Activated CD4-positive, alpha-beta T cell treated with anti-CD3 and anti-CD28 coated beads, Interleukin-2, amount 10 ng/mL, durations not matched to agents 24 days and 14 days (primary cell): ENCODE measurements around the gene GMPPB. TPM values are rescaled to one million over a fixed set of nuclear protein-coding genes. Genes with fewer than 3 reads are reported as not detected.
"Not testable (repeated sequence)": the region's sequence is repeated elsewhere in the genome, so short reads cannot be mapped to it uniquely, and the experiment has no call there.

Experiments used
- DNase-seq: peaks from one replicate; pipeline ENCODE4 v3.0.0; 2022
- H3K27ac Mint-ChIP-seq: one replicate; pipeline ENCODE4 v1.8.0; 2022; ENCODE audit warnings: mild to moderate bottlenecking, mixed read lengths
- H3K27me3 Mint-ChIP-seq: one replicate; pipeline ENCODE4 v1.8.0; 2022; ENCODE audit warnings: mixed read lengths
- H3K36me3 Mint-ChIP-seq: one replicate; pipeline ENCODE4 v1.8.0; 2022; ENCODE audit warnings: low read depth, mild to moderate bottlenecking, mixed read lengths
- H3K4me1 Mint-ChIP-seq: one replicate; pipeline ENCODE4 v1.8.0; 2021; ENCODE audit warnings: mixed read lengths
- H3K4me3 Mint-ChIP-seq: one replicate; pipeline ENCODE4 v1.8.0; 2022; ENCODE audit warnings: mild to moderate bottlenecking, moderate library complexity, mixed read lengths
- H3K9me3 Mint-ChIP-seq: one replicate; pipeline ENCODE4 v1.8.0; 2021; ENCODE audit warnings: mixed read lengths
- intact Hi-C: fragments of 100-400 bp; cut with micrococcal nuclease; formaldehyde crosslinking; loops from one replicate; pipeline ENCODE4 v1.15.1; 2023
- total RNA-seq: library from RNA; stranded (reverse); gene quantifications from 2 replicates; pipeline ENCODE4 v1.2.3, GENCODE V29; 2022

The GMPPB gene
- total RNA-seq, result 43.5 and 45.8 TPM in 2 replicates

- H3K27me3 Mint-ChIP-seq, result no peaks in the 10 kb centered on the region
- DNase-seq, result peak; percentile 99
- peaks cover 27% of the 10 kb centered on the region for H3K4me1 Mint-ChIP-seq
- H3K4me3 Mint-ChIP-seq, result peak within 1 kb of the TSS; percentile 95
- H3K27ac Mint-ChIP-seq, result peak within 1 kb of the TSS; percentile 95
- peaks cover 24% of the 10 kb centered on the region for H3K36me3 Mint-ChIP-seq
- H3K9me3 Mint-ChIP-seq, result no peaks in the 10 kb centered on the region
- intact Hi-C loops, result loop anchor here (1.0 kb wide), 1 partner anchor 132 kb away; the partner anchor contains the start of gene TRAIP
These were observed at the start of gene GMPPB for GRCh38 chr3:49723628-49724551. TSS of gene GMPPB (minus strand) at chr3:49723951. CDS start at chr3:49723726, 225 bp downstream.

GRCh38 chr3:49772703-49773102, 49.0 kb upstream of the GMPPB start:
- intact Hi-C loops, result no loop called here
- Mint-ChIP-seq H3K4me3 (no peak overlapping the region), H3K9me3 (no peaks in the 10 kb centered on the region), H3K27me3 (no peaks in the 10 kb centered on the region), H3K4me1 (peaks cover 6% of the 10 kb centered on the region), H3K36me3 (peaks cover 20% of the 10 kb centered on the region), H3K27ac (no peak overlapping the region)
- DNase-seq, result no peak

DNA sequence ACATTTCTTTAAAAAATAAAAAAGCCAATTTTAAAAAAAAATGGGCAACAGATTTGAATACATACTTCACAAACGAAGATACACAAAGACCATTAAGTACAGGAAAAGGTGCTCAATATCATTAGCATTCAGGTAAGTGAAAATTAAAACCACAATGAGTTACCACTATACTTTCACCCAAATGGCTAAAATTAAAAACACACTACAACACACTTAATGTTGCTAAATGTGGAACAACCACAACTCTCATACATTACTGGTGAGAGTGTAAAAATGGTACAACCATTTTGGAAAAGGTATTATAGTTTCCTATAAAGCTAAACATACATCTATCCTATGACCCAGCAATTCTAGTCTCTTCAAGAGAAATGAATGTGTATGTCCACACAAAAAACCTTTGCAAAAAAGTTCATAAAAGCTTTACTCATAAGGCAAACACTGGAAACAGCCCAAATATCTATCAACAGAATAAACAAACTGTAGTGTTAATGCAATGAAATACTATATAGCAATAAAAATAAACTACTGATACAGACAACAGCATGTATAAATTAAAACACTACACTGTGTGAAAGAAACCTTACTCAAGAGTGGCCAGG, 47.7 kb upstream of the GMPPB start:
- peaks cover 6% of the 10 kb centered on the region for H3K4me1 Mint-ChIP-seq
- intact Hi-C loops, result no loop called here
- H3K27me3 Mint-ChIP-seq, result no peaks in the 10 kb centered on the region
- H3K4me3 Mint-ChIP-seq, result no peak overlapping the region
- peaks cover 15% of the 10 kb centered on the region for H3K36me3 Mint-ChIP-seq
- H3K9me3 Mint-ChIP-seq, result no peaks in the 10 kb centered on the region
- no peak for DNase-seq
- H3K27ac Mint-ChIP-seq, result no peak overlapping the region

GRCh38 chr3:49769926-49770325, 46.2 kb upstream of the GMPPB start:
- Mint-ChIP-seq H3K27ac (no peak overlapping the region), H3K4me3 (no peak overlapping the region), H3K36me3 (peaks cover 17% of the 10 kb centered on the region), H3K27me3 (no peaks in the 10 kb centered on the region), H3K4me1 (peaks cover 6% of the 10 kb centered on the region), H3K9me3 (no peaks in the 10 kb centered on the region)
- DNase-seq, result no peak
- intact Hi-C loops, result no loop called here

DNA sequence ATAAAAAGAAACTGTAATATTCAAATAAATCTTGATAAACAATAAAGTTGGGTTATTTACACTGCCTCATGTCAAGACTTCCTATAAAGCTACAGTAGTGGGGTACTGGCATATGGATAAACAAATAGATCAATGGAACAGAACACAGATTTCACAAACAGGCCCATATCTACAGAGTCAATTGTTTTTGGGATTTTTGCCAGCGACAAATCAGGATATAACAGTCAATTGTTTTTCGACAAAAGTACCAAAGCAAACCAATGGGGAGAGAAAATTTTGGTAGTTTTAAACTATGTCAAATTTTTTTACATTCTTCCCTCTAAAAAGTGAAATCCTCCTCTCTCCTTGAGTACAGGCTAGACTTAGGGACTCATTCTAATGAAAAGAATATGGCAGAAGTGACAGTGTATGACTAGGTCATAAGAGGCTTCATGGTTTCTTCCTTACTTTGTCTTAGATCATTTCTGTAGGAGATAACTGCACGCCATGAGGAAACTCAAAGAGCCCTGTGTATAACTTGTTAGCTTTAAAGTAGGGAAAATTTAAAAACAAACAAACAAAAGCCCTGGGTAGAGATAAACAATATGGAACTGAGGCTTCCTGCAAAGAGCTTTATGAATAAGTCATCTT, 45.6 kb upstream of the GMPPB start:
- no peaks in the 10 kb centered on the region for H3K27me3 Mint-ChIP-seq
- H3K9me3 Mint-ChIP-seq, result no peaks in the 10 kb centered on the region
- intact Hi-C loops, result no loop called here
- H3K4me3 Mint-ChIP-seq, result no peak overlapping the region
- H3K36me3 Mint-ChIP-seq, result peaks cover 17% of the 10 kb centered on the region
- no peak for DNase-seq
- no peak overlapping the region for H3K27ac Mint-ChIP-seq
- peaks cover 6% of the 10 kb centered on the region for H3K4me1 Mint-ChIP-seq

- H3K9me3 Mint-ChIP-seq, result no peaks in the 10 kb centered on the region
- no peaks in the 10 kb centered on the region for H3K4me1 Mint-ChIP-seq
- peaks cover 5% of the 10 kb centered on the region for H3K36me3 Mint-ChIP-seq
- H3K27ac Mint-ChIP-seq, result no peak overlapping the region
- intact Hi-C loops, result no loop called here
- no peaks in the 10 kb centered on the region for H3K27me3 Mint-ChIP-seq
- no peak overlapping the region for H3K4me3 Mint-ChIP-seq
- no peak for DNase-seq
These were observed 40.2 kb upstream of the GMPPB start for GRCh38 chr3:49763981-49764380.

DNA sequence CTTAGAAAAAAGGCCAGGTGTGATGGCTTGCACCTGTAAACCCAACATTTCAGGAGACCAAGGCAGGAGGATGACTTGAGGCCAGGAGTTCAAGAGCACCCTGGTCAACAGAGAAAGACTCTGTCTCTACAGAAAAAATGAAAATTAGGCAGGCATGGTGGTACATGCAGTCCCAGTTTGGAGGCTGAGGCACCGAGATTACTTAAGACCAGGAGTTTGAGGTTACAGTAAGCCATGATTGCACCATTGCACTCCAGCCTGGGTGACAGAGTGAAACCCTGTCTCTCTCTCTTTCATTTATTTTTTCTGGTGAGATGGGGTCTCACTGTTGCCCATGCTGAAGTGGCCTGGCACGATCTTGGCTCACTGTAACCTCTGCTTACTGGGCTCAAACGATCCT, 37.9 kb upstream of the GMPPB start:
- intact Hi-C loops, result no loop called here
- Mint-ChIP-seq H3K9me3 (no peaks in the 10 kb centered on the region), H3K4me3 (no peak overlapping the region)

GRCh38 chr3:49759226-49759625, 35.5 kb upstream of the GMPPB start:
- intact Hi-C loops, result no loop called here
- H3K27ac Mint-ChIP-seq, result no peak overlapping the region
- peaks cover 1% of the 10 kb centered on the region for H3K36me3 Mint-ChIP-seq
- H3K27me3 Mint-ChIP-seq, result no peaks in the 10 kb centered on the region
- no peak for DNase-seq
- no peak overlapping the region for H3K4me3 Mint-ChIP-seq
- no peaks in the 10 kb centered on the region for H3K9me3 Mint-ChIP-seq
- no peaks in the 10 kb centered on the region for H3K4me1 Mint-ChIP-seq

More for the DNA sequence above, 37.9 kb upstream of the GMPPB start:
- H3K27ac Mint-ChIP-seq, result no peak overlapping the region
- DNase-seq, result no peak
- no peaks in the 10 kb centered on the region for H3K27me3 Mint-ChIP-seq
- H3K36me3 Mint-ChIP-seq, result peaks cover 2% of the 10 kb centered on the region
- no peaks in the 10 kb centered on the region for H3K4me1 Mint-ChIP-seq

GRCh38 chr3:49757197-49757596, 33.4 kb upstream of the GMPPB start:
- H3K9me3 Mint-ChIP-seq, result no peaks in the 10 kb centered on the region
- H3K27me3 Mint-ChIP-seq, result no peaks in the 10 kb centered on the region
- H3K36me3 Mint-ChIP-seq, result peaks cover 5% of the 10 kb centered on the region
- H3K27ac Mint-ChIP-seq, result no peak overlapping the region
- intact Hi-C loops, result no loop called here
- H3K4me1 Mint-ChIP-seq, result peaks cover 5% of the 10 kb centered on the region
- no peak for DNase-seq
- H3K4me3 Mint-ChIP-seq, result no peak overlapping the region

- no peak for DNase-seq
- Mint-ChIP-seq H3K27ac (no peak overlapping the region), H3K27me3 (no peaks in the 10 kb centered on the region), H3K36me3 (peaks cover 5% of the 10 kb centered on the region), H3K9me3 (no peaks in the 10 kb centered on the region), H3K4me3 (no peak overlapping the region), H3K4me1 (peaks cover 5% of the 10 kb centered on the region)
- intact Hi-C loops, result no loop called here
These were observed 32.3 kb upstream of the GMPPB start for GRCh38 chr3:49756036-49756435.

- Mint-ChIP-seq H3K27ac (no peak overlapping the region), H3K4me3 (no peak overlapping the region), H3K36me3 (peaks cover 9% of the 10 kb centered on the region), H3K4me1 (peaks cover 5% of the 10 kb centered on the region), H3K27me3 (no peaks in the 10 kb centered on the region), H3K9me3 (no peaks in the 10 kb centered on the region)
- DNase-seq, result no peak
- intact Hi-C loops, result no loop called here
These were observed 30.8 kb upstream of the GMPPB start for GRCh38 chr3:49754536-49754935.

DNA sequence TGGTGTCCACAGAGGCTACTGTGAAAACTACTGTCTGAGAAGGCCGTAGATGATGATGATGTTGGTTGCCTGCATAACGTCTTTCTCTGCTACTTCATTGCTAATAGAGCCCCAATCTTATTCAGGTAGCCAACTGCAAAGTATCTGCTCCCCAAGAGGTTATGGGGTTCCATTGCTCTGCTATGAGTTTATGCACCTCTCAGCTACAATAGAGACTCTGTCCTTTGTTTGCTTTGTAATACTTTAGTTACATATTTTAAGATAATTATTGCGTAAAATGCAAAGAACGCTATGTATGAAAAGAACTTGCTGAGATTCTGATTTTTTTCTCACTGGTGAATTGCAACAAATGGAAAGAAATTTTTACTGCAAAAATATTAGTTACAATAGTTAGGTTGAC, 27.8 kb upstream of the GMPPB start:
- no peaks in the 10 kb centered on the region for H3K9me3 Mint-ChIP-seq
- no peaks in the 10 kb centered on the region for H3K27me3 Mint-ChIP-seq
- intact Hi-C loops, result no loop called here
- H3K4me3 Mint-ChIP-seq, result no peak overlapping the region
- no peak for DNase-seq
- peaks cover 7% of the 10 kb centered on the region for H3K4me1 Mint-ChIP-seq
- no peak overlapping the region for H3K27ac Mint-ChIP-seq
- H3K36me3 Mint-ChIP-seq, result peaks cover 22% of the 10 kb centered on the region

DNA sequence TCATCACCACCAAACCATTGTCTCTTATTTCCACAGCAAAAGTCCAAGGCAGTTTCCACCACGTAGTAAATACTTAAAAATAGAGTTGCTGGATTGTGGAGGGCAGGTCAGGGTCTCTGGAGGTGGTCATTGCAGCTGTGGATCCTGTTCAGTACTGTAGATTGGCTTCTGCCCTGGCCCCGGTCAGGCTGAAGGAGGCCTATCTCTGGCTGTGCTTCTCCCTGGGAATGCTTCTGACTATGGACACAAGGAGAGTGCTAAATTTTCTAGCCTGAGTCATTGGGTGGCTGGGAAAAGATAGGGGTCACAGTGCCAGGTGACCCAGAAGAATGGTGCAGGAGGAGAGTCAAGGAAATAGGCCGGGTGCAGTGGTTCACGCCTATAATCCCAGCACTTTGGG, 26.3 kb upstream of the GMPPB start:
- Mint-ChIP-seq H3K27ac (no peak overlapping the region), H3K4me1 (peaks cover 7% of the 10 kb centered on the region), H3K36me3 (peaks cover 27% of the 10 kb centered on the region), H3K9me3 (no peaks in the 10 kb centered on the region), H3K4me3 (no peak overlapping the region), H3K27me3 (no peaks in the 10 kb centered on the region)
- intact Hi-C loops, result no loop called here
- DNase-seq, result no peak

DNA sequence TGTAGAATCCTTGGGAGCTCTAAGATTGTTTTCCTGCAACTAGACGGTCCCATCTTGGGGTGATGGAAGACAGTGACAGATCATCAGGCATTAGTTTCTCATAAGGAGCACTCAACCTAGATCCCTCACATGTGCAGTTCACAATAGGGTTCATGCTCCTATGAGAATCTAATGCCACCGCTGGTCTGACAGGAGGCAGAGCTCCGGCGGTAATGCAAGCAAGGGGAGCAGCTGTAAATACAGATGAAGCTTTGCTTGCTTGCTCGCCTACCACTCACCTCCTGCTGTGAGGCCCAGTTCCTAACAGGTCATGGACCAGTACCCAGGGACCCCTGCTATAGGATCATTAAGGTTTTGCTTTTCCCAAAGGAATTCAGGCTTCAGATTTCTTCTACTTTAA, 25.1 kb upstream of the GMPPB start:
- H3K27ac Mint-ChIP-seq, H3K4me1 Mint-ChIP-seq, H3K9me3 Mint-ChIP-seq, H3K27me3 Mint-ChIP-seq, intact Hi-C loops, H3K4me3 Mint-ChIP-seq, DNase-seq: not testable (repeated sequence)
- H3K36me3 Mint-ChIP-seq, result peaks cover 27% of the 10 kb centered on the region
